Measurements from ENCODE around the gene CYTH1. TPM values are rescaled to one million over a fixed set of nuclear protein-coding genes. Genes with fewer than 3 reads are reported as not detected.

Gene CYTH1
- total RNA-seq, 1 experiment from 2014 or later, result 9.7 TPM

GRCh38 chr17:78643326-78643725, 138.7 kb downstream of the CYTH1 start:
- H3K4ac ChIP-seq (ENCODE audit: low read depth, low read length), result no peak overlapping the region
- H3K14ac ChIP-seq (ENCODE audit: insufficient read depth, low read length), result no peak overlapping the region
- no peak overlapping the region for H4K8ac ChIP-seq (replicated peaks; ENCODE audit: insufficient read length, low read depth, low read length)
- H3K56ac ChIP-seq (ENCODE audit: insufficient read length, low read depth, low read length), result no peak overlapping the region
- H3K9me3 Mint-ChIP-seq, result no peaks in the 10 kb centered on the region; a peak in 1 of 5 replicates
- no peaks in the 10 kb centered on the region for H3K79me2 ChIP-seq (ENCODE audit: insufficient read depth, low read length)
- no peak overlapping the region for H2BK20ac ChIP-seq (ENCODE audit: low read depth, low read length, poor library complexity, severe bottlenecking)
- H2AFZ ChIP-seq (ENCODE audit: low read length), result no peak overlapping the region
- TF ChIP-seq CTCF (conservative IDR thresholded peaks at IDR 0.05), result no peak
- no peak overlapping the region for H4K5ac ChIP-seq (ENCODE audit: insufficient read length, low read depth, low read length)
- no peak overlapping the region for H3K4me2 ChIP-seq (ENCODE audit: insufficient read depth, insufficient read length, low read length)
- H3K9me3 ChIP-seq (ENCODE audit: control insufficient read depth, low read depth, low read length), result no peaks in the 10 kb centered on the region
- peak overlapping the region in 1 of 3 experiments; percentile 8; a peak in 1 of 7 replicates for H3K27ac Mint-ChIP-seq
- H3K18ac ChIP-seq (ENCODE audit: insufficient read length, low read depth, low read length), result no peak overlapping the region
- no peak overlapping the region for H2BK15ac ChIP-seq (ENCODE audit: low read depth, low read length)
- no CpG with 5 or more reads among the region's 13 CpGs for WGBS (ENCODE audit: extremely low coverage, insufficient read length, low lambda C conversion rate)
- H3K23me2 ChIP-seq (ENCODE audit: insufficient read length, low read depth, low read length, poor library complexity, severe bottlenecking), result no peaks in the 10 kb centered on the region
- no peak overlapping the region for H3K9ac ChIP-seq (ENCODE audit: extremely low read depth, insufficient read length, low read length)
- no peak for DNase-seq
- H2BK12ac ChIP-seq (ENCODE audit: insufficient read length, low read depth, low read length), result no peak overlapping the region
- peaks cover 2% of the 10 kb centered on the region for H3K27me3 Mint-ChIP-seq (ENCODE audit: low read depth)
- H4K91ac ChIP-seq (ENCODE audit: insufficient read length, low read depth, low read length), result no peak overlapping the region
- H3K4me1 ChIP-seq (ENCODE audit: insufficient read depth, low read length), result no peaks in the 10 kb centered on the region
- peaks cover 4 to 13% of the 10 kb centered on the region in 2 experiments; a peak in 1 of 4 replicates for H3K4me1 Mint-ChIP-seq
- no peak overlapping the region for H3K4me3 Mint-ChIP-seq
- H4K20me1 ChIP-seq (ENCODE audit: control insufficient read depth, insufficient read depth, insufficient read length), result no peaks in the 10 kb centered on the region
- no peak overlapping the region for H2BK120ac ChIP-seq (ENCODE audit: low read depth, low read length, poor library complexity, severe bottlenecking)
- H3T11ph ChIP-seq (ENCODE audit: low read length), result no peak overlapping the region
- no peak overlapping the region for H3K27ac ChIP-seq (ENCODE audit: insufficient read length, low read depth, low read length)
- no peak overlapping the region for H2AK5ac ChIP-seq (ENCODE audit: insufficient read length, low read length)
- no peaks in the 10 kb centered on the region for H3K36me3 Mint-ChIP-seq (ENCODE audit: insufficient read depth in 1 of 3, low read depth in 3 of 3)
- H3K27me3 ChIP-seq (ENCODE audit: insufficient read depth, low read length), result no peaks in the 10 kb centered on the region; the same call in 1 of the 2 replicates
- H3K79me1 ChIP-seq (ENCODE audit: insufficient read depth, low read depth, low read length, poor library complexity, severe bottlenecking), result no peaks in the 10 kb centered on the region
- no peak overlapping the region for H3K23ac ChIP-seq (ENCODE audit: insufficient read length, low read depth, low read length)
- no peak overlapping the region for H2BK5ac ChIP-seq (ENCODE audit: insufficient read length, low read length)
